CD4-positive, alpha-beta T cell treated with Interleukin-17A for 1 hour (primary cell): Measurements from ENCODE around the gene MVK.

Experiments used
- DNase-seq: peaks from one replicate; pipeline ENCODE4 v3.0.0-alpha.2; 2020

Gene MVK

GRCh38 chr12:109637348-109637747 is 63.8 kb downstream of the MVK start:
- DNase-seq: no peak

- no peak for DNase-seq
Measured at GRCh38 chr12:109637996-109638395, 64.4 kb downstream of the MVK start.

GRCh38 chr12:109638735-109639134 is 65.1 kb downstream of the MVK start:
- no peak for DNase-seq

- no peak for DNase-seq
Measured at GRCh38 chr12:109639151-109639872, 65.7 kb downstream of the MVK start.

- no peak for DNase-seq
Measured at GRCh38 chr12:109640961-109641360, 67.4 kb downstream of the MVK start.

- DNase-seq: no peak
Measured at GRCh38 chr12:109641422-109641821, 67.8 kb downstream of the MVK start.

- no peak for DNase-seq
Measured at GRCh38 chr12:109642506-109643132, 69.0 kb downstream of the MVK start.

- DNase-seq: no peak
Measured at GRCh38 chr12:109645194-109645593, 71.6 kb downstream of the MVK start.

- DNase-seq: no peak
Measured at GRCh38 chr12:109645708-109646107, 72.1 kb downstream of the MVK start.
